Neural progenitor cell (in vitro differentiated cells): Measurements from ENCODE around the gene DISC1.

Experiments used
- CTCF ChIP-seq: fragments of 200-600 bp; sonication (generic); IDR thresholded peaks from 2 replicates; pipeline ENCODE4 v1.5.1; 2017; ENCODE audit warnings: antibody characterized with exemption, mild to moderate bottlenecking
- EZH2 ChIP-seq: fragments of 200-600 bp; sonication (generic); IDR thresholded peaks from 2 replicates; pipeline ENCODE4 v1.6.1; 2017; ENCODE audit warnings: antibody characterized with exemption, mild to moderate bottlenecking, moderate library complexity
- EZH2phosphoT487 ChIP-seq: fragments of 200-600 bp; sonication (generic); IDR thresholded peaks from 2 replicates; pipeline ENCODE4 v1.6.1; 2017; ENCODE audit warnings: antibody characterized with exemption

GRCh38 chr1:231774719-231775335 lies 148.2 kb downstream of the DISC1 start:
- TF ChIP-seq CTCF (no peak), EZH2 (no peak), EZH2phosphoT487 (no peak)
